ENCODE data around the gene SEMA3E.

Gene SEMA3E

GRCh38 chr7:83652481-83652880 lies 3.5 kb upstream of the SEMA3E start:
- Histone ChIP-seq H2AFZ (ENCODE audit: low read depth, low read length, severe bottlenecking) (no peak overlapping the region), H3K27me3 (ENCODE audit: low read length) (0 out of 2 replicates have a peak, but pooled peaks cover 2% of the 10 kb centered on the region), H3K9me3 (ENCODE audit: insufficient read depth, low read length) (no peaks in the 10 kb centered on the region), H3K79me2 (ENCODE audit: insufficient read depth, low read length) (no peaks in the 10 kb centered on the region), H3F3A (ENCODE audit: insufficient read depth) (no peaks in the 10 kb centered on the region), H4K20me1 (ENCODE audit: low read depth, low read length) (no peaks in the 10 kb centered on the region), H3K4me2 (ENCODE audit: low read depth, low read length, poor library complexity, severe bottlenecking) (no peak overlapping the region), H3K36me3 (ENCODE audit: low read length) (no peaks in the 10 kb centered on the region), H3K9ac (ENCODE audit: low read length) (no peak overlapping the region), H3K4me3 (ENCODE audit: insufficient read depth, low read length, poor library complexity, severe bottlenecking) (no peak overlapping the region), H3K9me2 (replicated peaks; ENCODE audit: insufficient read depth, low read length) (no peaks in the 10 kb centered on the region), H3K27ac (ENCODE audit: low read depth, low read length) (no peak overlapping the region)
- no peak for TF ChIP-seq EZH2phosphoT487 (conservative IDR thresholded peaks at IDR 0.05; ENCODE audit: low read length)
- TF ChIP-seq CTCF (IDR thresholded peaks at IDR 0.05; ENCODE audit: insufficient read depth, low read length, poor library complexity, severe bottlenecking), result no peak

- Histone ChIP-seq H2AFZ (ENCODE audit: low read depth, low read length, severe bottlenecking) (no peak overlapping the region), H3K36me3 (ENCODE audit: low read length) (no peaks in the 10 kb centered on the region), H3F3A (ENCODE audit: insufficient read depth) (no peaks in the 10 kb centered on the region), H3K4me2 (ENCODE audit: low read depth, low read length, poor library complexity, severe bottlenecking) (no peak overlapping the region), H4K20me1 (ENCODE audit: low read depth, low read length) (no peaks in the 10 kb centered on the region), H3K4me3 (ENCODE audit: insufficient read depth, low read length, poor library complexity, severe bottlenecking) (no peak overlapping the region), H3K9me3 (ENCODE audit: insufficient read depth, low read length) (no peaks in the 10 kb centered on the region), H3K79me2 (ENCODE audit: insufficient read depth, low read length) (no peaks in the 10 kb centered on the region), H3K9me2 (replicated peaks; ENCODE audit: insufficient read depth, low read length) (no peaks in the 10 kb centered on the region), H3K27ac (ENCODE audit: low read depth, low read length) (no peak overlapping the region), H3K27me3 (ENCODE audit: low read length) (0 out of 2 replicates have a peak, but pooled peaks cover 2% of the 10 kb centered on the region), H3K9ac (ENCODE audit: low read length) (no peak overlapping the region)
- TF ChIP-seq EZH2phosphoT487 (conservative IDR thresholded peaks at IDR 0.05; ENCODE audit: low read length), result no peak
- no peak for TF ChIP-seq CTCF (IDR thresholded peaks at IDR 0.05; ENCODE audit: insufficient read depth, low read length, poor library complexity, severe bottlenecking)
Measured at GRCh38 chr7:83649701-83650100, 762 bp upstream of the SEMA3E start.

GRCh38 chr7:83646027-83646426 lies 2.9 kb downstream of the SEMA3E start:
- Histone ChIP-seq H3K9me2 (replicated peaks; ENCODE audit: insufficient read depth, low read length) (no peaks in the 10 kb centered on the region), H3K36me3 (ENCODE audit: low read length) (no peaks in the 10 kb centered on the region), H2AFZ (ENCODE audit: low read depth, low read length, severe bottlenecking) (no peak overlapping the region), H3K79me2 (ENCODE audit: insufficient read depth, low read length) (no peaks in the 10 kb centered on the region), H3K9me3 (ENCODE audit: insufficient read depth, low read length) (no peaks in the 10 kb centered on the region), H3F3A (ENCODE audit: insufficient read depth) (no peaks in the 10 kb centered on the region), H4K20me1 (ENCODE audit: low read depth, low read length) (no peaks in the 10 kb centered on the region), H3K27me3 (ENCODE audit: low read length) (no peaks in the 10 kb centered on the region), H3K4me3 (ENCODE audit: insufficient read depth, low read length, poor library complexity, severe bottlenecking) (no peak overlapping the region), H3K9ac (ENCODE audit: low read length) (no peak overlapping the region), H3K27ac (ENCODE audit: low read depth, low read length) (no peak overlapping the region), H3K4me2 (ENCODE audit: low read depth, low read length, poor library complexity, severe bottlenecking) (no peak overlapping the region)
- TF ChIP-seq EZH2phosphoT487 (conservative IDR thresholded peaks at IDR 0.05; ENCODE audit: low read length), result no peak
- no peak for TF ChIP-seq CTCF (IDR thresholded peaks at IDR 0.05; ENCODE audit: insufficient read depth, low read length, poor library complexity, severe bottlenecking)
